ENCODE results near the gene MGAT5. TPM values are rescaled to one million over a fixed set of nuclear protein-coding genes. Genes with fewer than 3 reads are reported as not detected.

Gene MGAT5
- total RNA-seq, 1 experiment from 2014 or later = 34.0 TPM

DNA sequence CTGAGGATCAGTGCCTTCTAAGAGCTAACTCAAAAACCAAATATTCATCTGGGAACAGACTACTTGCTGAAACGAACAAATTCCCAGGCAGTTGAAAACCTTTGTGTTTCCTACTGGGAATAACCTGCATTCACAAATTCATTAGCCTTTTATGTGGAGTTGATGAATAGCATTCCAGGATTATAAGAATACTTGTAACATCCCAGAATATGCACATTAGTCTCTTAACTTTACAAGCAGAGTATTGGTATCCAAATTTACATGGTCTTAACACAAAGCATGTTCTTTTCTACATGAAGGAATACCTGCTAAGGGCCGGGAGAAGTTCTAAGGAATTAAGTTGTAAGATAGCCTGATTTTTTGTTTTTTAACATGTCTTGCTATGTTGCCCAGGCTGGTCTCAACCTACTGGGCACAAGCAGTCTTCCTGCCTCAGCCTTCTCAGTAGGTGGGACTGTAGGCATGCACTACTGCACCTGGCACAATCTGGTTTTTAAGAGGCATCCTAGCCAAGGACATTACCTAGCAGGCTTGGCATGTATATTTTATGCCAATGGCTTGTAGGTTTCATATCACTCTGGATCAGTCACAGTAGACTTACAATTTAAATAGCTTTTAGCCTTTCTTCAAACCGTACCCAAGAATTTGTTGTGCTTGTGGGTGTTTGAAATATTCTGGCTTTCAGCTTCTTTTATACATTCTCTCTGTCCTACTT is 50.7 kb downstream of the MGAT5 start:
- no peak for ATAC-seq
- Histone ChIP-seq H3K4me1 (ENCODE audit: control insufficient read depth in 1 of 2, insufficient read depth in 2 of 2, low read length in 2 of 2) (no peaks in the 10 kb centered on the region), H3K9me3 (ENCODE audit: control insufficient read depth in 1 of 2, insufficient read depth in 1 of 2, low read depth in 1 of 2, low read length in 2 of 2) (no peaks in the 10 kb centered on the region), H3K4me2 (ENCODE audit: low read length) (no peak overlapping the region), H3K79me2 (ENCODE audit: insufficient read depth, low read length) (no peaks in the 10 kb centered on the region), H2AFZ (ENCODE audit: low read depth, low read length, poor library complexity, severe bottlenecking) (no peak overlapping the region), H3K9me2 (ENCODE audit: insufficient read depth) (no peaks in the 10 kb centered on the region), H3K27me3 (ENCODE audit: insufficient read depth, low read length) (no peaks in the 10 kb centered on the region), H3K27ac (ENCODE audit: low read depth, low read length) (no peak overlapping the region), H3K36me3 (ENCODE audit: control insufficient read depth in 1 of 2, insufficient read depth in 2 of 2, low read length in 2 of 2) (no peaks in the 10 kb centered on the region), H4K20me1 (ENCODE audit: insufficient read depth) (no peaks in the 10 kb centered on the region; the same call in 1 of the 2 replicates), H3K4me3 (replicated peaks in 1 of 2; ENCODE audit: low read depth in 1 of 2, low read length in 2 of 2) (no peak overlapping the region), H3K9ac (ENCODE audit: low read length) (no peak overlapping the region)
- TF ChIP-seq, protein P1, sequence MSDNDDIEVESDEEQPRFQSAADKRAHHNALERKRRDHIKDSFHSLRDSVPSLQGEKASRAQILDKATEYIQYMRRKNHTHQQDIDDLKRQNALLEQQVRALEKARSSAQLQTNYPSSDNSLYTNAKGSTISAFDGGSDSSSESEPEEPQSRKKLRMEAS (IDR thresholded peaks at IDR 0.05) = no peak
- TF ChIP-seq SIN3A (IDR thresholded peaks at IDR 0.05; ENCODE audit: low read depth) = no peak
- TF ChIP-seq POLR2AphosphoS5 (IDR thresholded peaks at IDR 0.05; ENCODE audit: low read depth, low read length) = no peak
- no peak for TF ChIP-seq CEBPB (IDR thresholded peaks at IDR 0.05; ENCODE audit: low read depth)
- TF ChIP-seq RAD21 (IDR thresholded peaks at IDR 0.05; ENCODE audit: low read depth) = no peak
- TF ChIP-seq TCF7L2 (IDR thresholded peaks at IDR 0.05; ENCODE audit: borderline replicate concordance, extremely low read depth, insufficient read depth, insufficient read length) = no peak
- no peak for TF ChIP-seq EZH2phosphoT487 (IDR thresholded peaks at IDR 0.05; ENCODE audit: borderline replicate concordance)
- TF ChIP-seq ELF1 (IDR thresholded peaks at IDR 0.05; ENCODE audit: borderline replicate concordance, low read depth) = no peak
- TF ChIP-seq YY1 (IDR thresholded peaks at IDR 0.05; ENCODE audit: extremely low read depth, insufficient replicate concordance, low read depth, low read length) = no peak
- TF ChIP-seq, protein P2, sequence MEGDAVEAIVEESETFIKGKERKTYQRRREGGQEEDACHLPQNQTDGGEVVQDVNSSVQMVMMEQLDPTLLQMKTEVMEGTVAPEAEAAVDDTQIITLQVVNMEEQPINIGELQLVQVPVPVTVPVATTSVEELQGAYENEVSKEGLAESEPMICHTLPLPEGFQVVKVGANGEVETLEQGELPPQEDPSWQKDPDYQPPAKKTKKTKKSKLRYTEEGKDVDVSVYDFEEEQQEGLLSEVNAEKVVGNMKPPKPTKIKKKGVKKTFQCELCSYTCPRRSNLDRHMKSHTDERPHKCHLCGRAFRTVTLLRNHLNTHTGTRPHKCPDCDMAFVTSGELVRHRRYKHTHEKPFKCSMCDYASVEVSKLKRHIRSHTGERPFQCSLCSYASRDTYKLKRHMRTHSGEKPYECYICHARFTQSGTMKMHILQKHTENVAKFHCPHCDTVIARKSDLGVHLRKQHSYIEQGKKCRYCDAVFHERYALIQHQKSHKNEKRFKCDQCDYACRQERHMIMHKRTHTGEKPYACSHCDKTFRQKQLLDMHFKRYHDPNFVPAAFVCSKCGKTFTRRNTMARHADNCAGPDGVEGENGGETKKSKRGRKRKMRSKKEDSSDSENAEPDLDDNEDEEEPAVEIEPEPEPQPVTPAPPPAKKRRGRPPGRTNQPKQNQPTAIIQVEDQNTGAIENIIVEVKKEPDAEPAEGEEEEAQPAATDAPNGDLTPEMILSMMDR (IDR thresholded peaks at IDR 0.05 in 2 of 3, conservative IDR thresholded peaks at IDR 0.05 in 1 of 3; ENCODE audit: borderline replicate concordance in 1 of 3, insufficient read depth in 1 of 3, low read depth in 2 of 3, low read length in 2 of 3) = no peak
- TF ChIP-seq, protein P3, sequence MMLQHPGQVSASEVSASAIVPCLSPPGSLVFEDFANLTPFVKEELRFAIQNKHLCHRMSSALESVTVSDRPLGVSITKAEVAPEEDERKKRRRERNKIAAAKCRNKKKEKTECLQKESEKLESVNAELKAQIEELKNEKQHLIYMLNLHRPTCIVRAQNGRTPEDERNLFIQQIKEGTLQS (IDR thresholded peaks at IDR 0.05) = no peak
- no peak for TF ChIP-seq FOSL1 (IDR thresholded peaks at IDR 0.05; ENCODE audit: low read depth)
- TF ChIP-seq, protein P4, sequence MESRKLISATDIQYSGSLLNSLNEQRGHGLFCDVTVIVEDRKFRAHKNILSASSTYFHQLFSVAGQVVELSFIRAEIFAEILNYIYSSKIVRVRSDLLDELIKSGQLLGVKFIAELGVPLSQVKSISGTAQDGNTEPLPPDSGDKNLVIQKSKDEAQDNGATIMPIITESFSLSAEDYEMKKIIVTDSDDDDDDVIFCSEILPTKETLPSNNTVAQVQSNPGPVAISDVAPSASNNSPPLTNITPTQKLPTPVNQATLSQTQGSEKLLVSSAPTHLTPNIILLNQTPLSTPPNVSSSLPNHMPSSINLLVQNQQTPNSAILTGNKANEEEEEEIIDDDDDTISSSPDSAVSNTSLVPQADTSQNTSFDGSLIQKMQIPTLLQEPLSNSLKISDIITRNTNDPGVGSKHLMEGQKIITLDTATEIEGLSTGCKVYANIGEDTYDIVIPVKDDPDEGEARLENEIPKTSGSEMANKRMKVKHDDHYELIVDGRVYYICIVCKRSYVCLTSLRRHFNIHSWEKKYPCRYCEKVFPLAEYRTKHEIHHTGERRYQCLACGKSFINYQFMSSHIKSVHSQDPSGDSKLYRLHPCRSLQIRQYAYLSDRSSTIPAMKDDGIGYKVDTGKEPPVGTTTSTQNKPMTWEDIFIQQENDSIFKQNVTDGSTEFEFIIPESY (IDR thresholded peaks at IDR 0.05; ENCODE audit: extremely low read depth, insufficient replicate concordance, low read length) = no peak
- no peak for TF ChIP-seq ZNF274 (IDR thresholded peaks at IDR 0.05; ENCODE audit: low read depth, low read length)
- no peak for TF ChIP-seq SP1 (IDR thresholded peaks at IDR 0.05; ENCODE audit: low read depth)
- intact Hi-C loops (cut with micrococcal nuclease) = no loop called here
- BruUV-seq (replicated peaks) = no TSS peak
- POLR2A ChIA-PET = no interaction called here
- CTCF ChIA-PET = no interaction called here
- RAD21 ChIA-PET (ENCODE audit: low non-redundant PET in 1 of 2, low total read pairs in 2 of 2, uncharacterized antibody in 2 of 2, unreplicated experiment in 2 of 2) = no interaction called here
- DNase-seq (ENCODE audit: low read depth, low spot score) = no peak

Data from HCT116 (cell line).